IMR-90 (cell line): Measurements from ENCODE around the gene IGF1R.

ENCODE experiments used
- CEBPB ChIP-seq: IDR thresholded peaks from 2 replicates; pipeline ENCODE4 v1.6.1; 2012; ENCODE audit warnings: low read depth, low read length, improper control_type of control experiment
- POLR2A ChIP-seq: IDR thresholded peaks from 2 replicates; pipeline ENCODE4 v1.6.1; 2012; ENCODE audit warnings: mild to moderate bottlenecking, low read depth, low read length

- no peak for TF ChIP-seq POLR2A
- TF ChIP-seq CEBPB: no peak
Measured at GRCh38 chr15:98658831-98659699, 10.7 kb downstream of the IGF1R start.
